ENCODE measurements around the gene ENTPD7. TPM values are rescaled to one million over a fixed set of nuclear protein-coding genes. Genes with fewer than 3 reads are reported as not detected.

The ENTPD7 gene
- total and polyA plus RNA-seq, 9 of the 15 experiments (the other 6 are each of a cell fraction or from before 2014, with no cell fraction given) = 1.4 to 13.9 (median 8.5) TPM

GRCh38 chr10:99621454-99622251, 37.7 kb upstream of the ENTPD7 start (continued):
- TF ChIP-seq ZBTB40 (IDR thresholded peaks at IDR 0.05) (0 out of 2 replicates have a peak, but pooled peaks have one; percentile 14), ZBTB40 (CRISPR knock-in tag; IDR thresholded peaks at IDR 0.05) (no peak), MECOM (CRISPR knock-in tag; IDR thresholded peaks at IDR 0.05) (no peak), FOXJ2 (tag; IDR thresholded peaks at IDR 0.05) (no peak), SAP30 (IDR thresholded peaks at IDR 0.05; ENCODE audit: borderline replicate concordance, insufficient read depth, low read depth, low read length, poor library complexity, severe bottlenecking) (no peak), ZC3H8 (IDR thresholded peaks at IDR 0.05) (no peak), ATF2 (CRISPR knock-in tag; IDR thresholded peaks at IDR 0.05) (no peak), SMARCE1 (IDR thresholded peaks at IDR 0.05) (no peak), FOXK2 (conservative IDR thresholded peaks at IDR 0.05 in 1 of 2, IDR thresholded peaks at IDR 0.05 in 1 of 2; ENCODE audit: low read depth in 2 of 2) (no peak), MLLT1 (IDR thresholded peaks at IDR 0.05) (0 out of 4 replicates have a peak, but pooled peaks of 1 of the 2 experiments have one; percentile 13), GTF3C2 (IDR thresholded peaks at IDR 0.05; ENCODE audit: borderline replicate concordance, extremely low read depth, insufficient read length) (no peak)
